B cell (primary cell): ENCODE results near the gene RASAL3. TPM values are rescaled to one million over a fixed set of nuclear protein-coding genes. Genes with fewer than 3 reads are reported as not detected.

Experiments used
- ATAC-seq: fragments of 200-7000 bp; cut with Tn5 transposase; one replicate; pipeline ENCODE4 v1.10.0; 2021; ENCODE audit warnings: low read depth, mild to moderate bottlenecking, moderate number of reproducible peaks, moderate library complexity
- CTCF ChIA-PET: fragments of 350-600 bp; sonication (Branson Sonifier 250); formaldehyde crosslinking; loops from one replicate; lab custom pipeline; 2021; ENCODE audit warnings: antibody characterized with exemption, inconsistent platforms; lab: Charles Lee
- POLR2A ChIA-PET: fragments of 350-600 bp; sonication (Branson Sonifier 250); formaldehyde crosslinking; loops from one replicate; lab custom pipeline; 2021; ENCODE audit warnings: antibody characterized with exemption; lab: Charles Lee
- DNase-seq: peaks from one replicate; pipeline ENCODE4 v3.0.0; 2013
- H2AFZ ChIP-seq: 2 replicates; pipeline ENCODE4 v1.6.1; 2012; ENCODE audit warnings: mild to moderate bottlenecking, low read depth, low read length; ENCODE audit not compliant: insufficient read depth, poor library complexity, severe bottlenecking
- H3K27ac ChIP-seq, 2 donors: 1 replicate in 1 of 2; 2 replicates in 1 of 2; pipeline ENCODE4 v1.5.1; 2012 to 2013; ENCODE audit warnings: low read length in 2 of 2, mild to moderate bottlenecking in 2 of 2, moderate library complexity in 1 of 2
- H3K27me3 ChIP-seq, 4 experiments: fragments of 200-600 bp in 1 of 4; sonication (generic) in 1 of 4; replicated peaks in 1 of 4; 1 replicate in 2 of 4; 2 replicates in 2 of 4; pipeline versions ENCODE4 v1.6.1 to v1.7.0; 2013 to 2016; ENCODE audit warnings: low read length in 3 of 4, mild to moderate bottlenecking in 2 of 4, mixed read lengths in 1 of 4, moderate library complexity in 1 of 4; ENCODE audit not compliant: insufficient read depth in 4 of 4, control insufficient read depth in 3 of 4; ENCODE audit errors: control extremely low read depth in 1 of 4
- H3K36me3 ChIP-seq, 2 experiments: replicated peaks in 1 of 2; 1 replicate in 1 of 2; 2 replicates in 1 of 2; pipeline versions ENCODE4 v1.6.1 to v1.7.1; 2013; ENCODE audit warnings: low read length in 1 of 2; ENCODE audit not compliant: insufficient read depth in 2 of 2, control insufficient read depth in 1 of 2; ENCODE audit errors: control extremely low read depth in 1 of 2, extremely low read depth in 1 of 2
- H3K4me1 ChIP-seq, 2 donors: fragments of 200-600 bp in 1 of 2; sonication (generic) in 1 of 2; 1 replicate in 1 of 2; 2 replicates in 1 of 2; pipeline versions ENCODE4 v1.5.1 to v1.6.1; 2013 to 2017; ENCODE audit warnings: low read length in 2 of 2; ENCODE audit not compliant: control insufficient read depth in 2 of 2, insufficient read depth in 2 of 2
- H3K4me2 ChIP-seq: replicated peaks from 2 replicates; pipeline ENCODE3; 2012; ENCODE audit warnings: mild to moderate bottlenecking, low read depth, low read length; ENCODE audit not compliant: poor library complexity, severe bottlenecking
- H3K4me3 ChIP-seq, 5 experiments: fragments of 200-600 bp in 1 of 5; sonication (generic) in 1 of 5; 1 replicate in 3 of 5; 2 replicates in 2 of 5; pipeline versions ENCODE4 v1.5.1 to v1.7.0; 2011 to 2016; ENCODE audit warnings: low read length in 4 of 5, mild to moderate bottlenecking in 4 of 5, low read depth in 2 of 5, control low read depth in 1 of 5, moderate library complexity in 1 of 5; ENCODE audit not compliant: insufficient read depth in 1 of 5; ENCODE audit errors: control extremely low read depth in 1 of 5, extremely low read depth in 1 of 5
- H3K79me2 ChIP-seq: fragments of 200-600 bp; sonication (generic); one replicate; pipeline ENCODE4 v1.6.0; 2016; ENCODE audit warnings: low read length; ENCODE audit not compliant: control insufficient read depth, insufficient read depth
- H3K9ac ChIP-seq: fragments of 200-600 bp; sonication (generic); 2 replicates; pipeline ENCODE4 v1.6.1; 2017; ENCODE audit warnings: mild to moderate bottlenecking, low read length, moderate library complexity
- H3K9me3 ChIP-seq, 3 donors: one replicate each; pipeline versions ENCODE4 v1.6.1 to v1.7.1; 2013; ENCODE audit warnings: low read length in 2 of 3; ENCODE audit not compliant: control insufficient read depth in 2 of 3, insufficient read depth in 1 of 3; ENCODE audit errors: control extremely low read depth in 1 of 3
- H4K20me1 ChIP-seq: 2 replicates; pipeline ENCODE4 v1.6.0; 2012; ENCODE audit warnings: mild to moderate bottlenecking, low read length; ENCODE audit not compliant: insufficient read depth, control insufficient read depth, poor library complexity, severe bottlenecking
- H3K27ac Mint-ChIP-seq: one replicate; pipeline ENCODE4 v1.8.0; 2021; ENCODE audit warnings: mixed read lengths
- H3K27me3 Mint-ChIP-seq: one replicate; pipeline ENCODE4 v1.8.0; 2021; ENCODE audit warnings: mixed read lengths
- H3K4me1 Mint-ChIP-seq: one replicate; pipeline ENCODE4 v1.8.0; 2021; ENCODE audit warnings: mixed read lengths
- H3K4me3 Mint-ChIP-seq: one replicate; pipeline ENCODE4 v1.8.0; 2021; ENCODE audit warnings: mixed read lengths
- H3K9me3 Mint-ChIP-seq: one replicate; pipeline ENCODE4 v1.8.0; 2022; ENCODE audit warnings: mixed read lengths; ENCODE audit not compliant: insufficient read depth
- EZH2 ChIP-seq: IDR thresholded peaks from 2 replicates; pipeline ENCODE4 v1.6.1; 2012; ENCODE audit warnings: borderline replicate concordance, low read depth, mild to moderate bottlenecking, moderate library complexity, low read length; ENCODE audit not compliant: insufficient read depth, poor library complexity, severe bottlenecking
- WGBS: methylation state at CpG from one replicate; pipeline ENCODE4 v1.1.5; 2013; ENCODE audit warnings: missing lambda C conversion rate; ENCODE audit not compliant: insufficient coverage; 5-methylcytosine and 5-hydroxymethylcytosine counted together
- intact Hi-C: fragments of 100-400 bp; cut with micrococcal nuclease; formaldehyde crosslinking; loops from one replicate; pipeline ENCODE4 v1.10.0; 2022
- polyA plus RNA-seq: library from polyadenylated mRNA; depleted of rRNA; stranded (reverse); fragments of >200 nt; gene quantifications from 2 replicates; pipeline ENCODE4 v1.2.3, GENCODE V29; 2012
- total RNA-seq, 2 donors: library from RNA; stranded (reverse); fragments of 120-200 nt in 1 of 2; gene quantifications; 1 replicate in 1 of 2; 2 replicates in 1 of 2; pipeline versions ENCODE4 v1.2.3 to v1.2.4, GENCODE V29; 2013 to 2022
- TF ChIP-seq, protein P1 (sequence below): fragments of 200-600 bp; IDR thresholded peaks from one replicate; pipeline ENCODE4 v1.8.0; 2022; ENCODE audit warnings: antibody characterized with exemption, mild to moderate bottlenecking

RASAL3 gene
- total and polyA plus RNA-seq, 2 donors (not counting 1 experiment from before 2014, with no cell fraction given): 95.3 to 154 TPM

- Mint-ChIP-seq H3K4me1 (peaks cover 12% of the 10 kb centered on the region), H3K4me3 (peak overlapping the region; percentile 84), H3K27ac (peak overlapping the region; percentile 87), H3K27me3 (no peaks in the 10 kb centered on the region), H3K9me3 (no peaks in the 10 kb centered on the region)
- Histone ChIP-seq H3K4me1 (peaks cover 8 to 17% of the 10 kb centered on the region in 2 donors), H3K36me3 (peaks cover 0 to 15% of the 10 kb centered on the region in 2 experiments), H3K4me2 (peak overlapping the region; percentile 100), H3K9me3 (peaks cover 0 to 4% (median 0%) of the 10 kb centered on the region in 3 donors), H4K20me1 (no peaks in the 10 kb centered on the region), H3K9ac (no peak overlapping the region), H3K79me2 (no peaks in the 10 kb centered on the region), H3K27me3 (no peaks in the 10 kb centered on the region), H3K4me3 (no peak overlapping the region), H3K27ac (no peak overlapping the region), H2AFZ (no peak overlapping the region)
- POLR2A ChIA-PET: no interaction called here
- 77% methylated on average over 15 of the region's 17 CpGs for WGBS
- TF ChIP-seq, protein P1, sequence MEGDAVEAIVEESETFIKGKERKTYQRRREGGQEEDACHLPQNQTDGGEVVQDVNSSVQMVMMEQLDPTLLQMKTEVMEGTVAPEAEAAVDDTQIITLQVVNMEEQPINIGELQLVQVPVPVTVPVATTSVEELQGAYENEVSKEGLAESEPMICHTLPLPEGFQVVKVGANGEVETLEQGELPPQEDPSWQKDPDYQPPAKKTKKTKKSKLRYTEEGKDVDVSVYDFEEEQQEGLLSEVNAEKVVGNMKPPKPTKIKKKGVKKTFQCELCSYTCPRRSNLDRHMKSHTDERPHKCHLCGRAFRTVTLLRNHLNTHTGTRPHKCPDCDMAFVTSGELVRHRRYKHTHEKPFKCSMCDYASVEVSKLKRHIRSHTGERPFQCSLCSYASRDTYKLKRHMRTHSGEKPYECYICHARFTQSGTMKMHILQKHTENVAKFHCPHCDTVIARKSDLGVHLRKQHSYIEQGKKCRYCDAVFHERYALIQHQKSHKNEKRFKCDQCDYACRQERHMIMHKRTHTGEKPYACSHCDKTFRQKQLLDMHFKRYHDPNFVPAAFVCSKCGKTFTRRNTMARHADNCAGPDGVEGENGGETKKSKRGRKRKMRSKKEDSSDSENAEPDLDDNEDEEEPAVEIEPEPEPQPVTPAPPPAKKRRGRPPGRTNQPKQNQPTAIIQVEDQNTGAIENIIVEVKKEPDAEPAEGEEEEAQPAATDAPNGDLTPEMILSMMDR: no peak
- TF ChIP-seq EZH2: no peak
- no peak for ATAC-seq
- no peak for DNase-seq
- CTCF ChIA-PET: interaction anchor here (1.1 kb wide), 1 partner anchor 29 kb away, joined by 5 read pairs; the partner anchor contains the start of gene AKAP8L
- intact Hi-C loops: no loop called here
Measured at GRCh38 chr19:15448044-15448777, 16.1 kb downstream of the RASAL3 start.

GRCh38 chr19:15447057-15447456 is 17.3 kb downstream of the RASAL3 start:
- Mint-ChIP-seq H3K4me1 (peaks cover 12% of the 10 kb centered on the region), H3K4me3 (no peak overlapping the region), H3K9me3 (no peaks in the 10 kb centered on the region), H3K27me3 (no peaks in the 10 kb centered on the region), H3K27ac (peak overlapping the region; percentile 59)
- peaks cover 0 to 3% (median 0%) of the 10 kb centered on the region in 3 donors for H3K9me3 ChIP-seq
- DNase-seq (no peak), ATAC-seq (no peak)
- CTCF ChIA-PET: interaction anchor here (1.1 kb wide), 1 partner anchor 28 kb away, joined by 5 read pairs; the partner anchor contains the start of gene AKAP8L
- no peak overlapping the region for H3K4me2 ChIP-seq
- no peak overlapping the region for H3K9ac ChIP-seq
- H3K27ac ChIP-seq: no peak overlapping the region
- no peaks in the 10 kb centered on the region for H4K20me1 ChIP-seq
- POLR2A ChIA-PET: no interaction called here
- whole genome bisulfite sequencing: 87% methylated on average over 3 of the region's 4 CpGs
- H3K79me2 ChIP-seq: no peaks in the 10 kb centered on the region
- no peak for TF ChIP-seq EZH2
- TF ChIP-seq, protein P1: no peak
- no peaks in the 10 kb centered on the region for H3K27me3 ChIP-seq
- no peak overlapping the region for H2AFZ ChIP-seq
- intact Hi-C loops: no loop called here
- H3K4me3 ChIP-seq: no peak overlapping the region
- H3K36me3 ChIP-seq: peaks cover 0 to 10% of the 10 kb centered on the region in 2 experiments
- H3K4me1 ChIP-seq: peaks cover 8 to 17% of the 10 kb centered on the region in 2 donors
